H7 (cell line): Measurements from ENCODE around the gene PLEKHO2. TPM values are rescaled to one million over a fixed set of nuclear protein-coding genes. Genes with fewer than 3 reads are reported as not detected.
A peak's percentile ranks its signal among the peaks of the same experiment; 100 is the strongest.
"Not testable (repeated sequence)": the region's sequence is repeated elsewhere in the genome, so short reads cannot be mapped to it uniquely, and the experiment has no call there.

ENCODE experiments used
- DNase-seq: peaks from one replicate; pipeline ENCODE4 v3.0.0; 2012
- H3K27me3 ChIP-seq: 2 replicates; pipeline ENCODE4 v1.6.0; 2011; ENCODE audit warnings: mild to moderate bottlenecking, low read length; ENCODE audit not compliant: control insufficient read depth, insufficient read depth
- H3K36me3 ChIP-seq: replicated peaks from 2 replicates; pipeline ENCODE4 v1.5.1; 2011; ENCODE audit warnings: low read length; ENCODE audit not compliant: control insufficient read depth, insufficient read depth
- H3K4me3 ChIP-seq: 2 replicates; pipeline ENCODE4 v1.5.1; 2011; ENCODE audit warnings: low read depth, mild to moderate bottlenecking, control low read depth, low read length, moderate library complexity; ENCODE audit not compliant: insufficient read depth
- total RNA-seq: library from RNA; depleted of rRNA; stranded (reverse); fragments of >200 nt; shearing (Covaris generic); gene quantifications from 2 replicates; pipeline ENCODE4 v1.2.3, GENCODE V29; 2014; rRNA removed

The PLEKHO2 gene, protein sequence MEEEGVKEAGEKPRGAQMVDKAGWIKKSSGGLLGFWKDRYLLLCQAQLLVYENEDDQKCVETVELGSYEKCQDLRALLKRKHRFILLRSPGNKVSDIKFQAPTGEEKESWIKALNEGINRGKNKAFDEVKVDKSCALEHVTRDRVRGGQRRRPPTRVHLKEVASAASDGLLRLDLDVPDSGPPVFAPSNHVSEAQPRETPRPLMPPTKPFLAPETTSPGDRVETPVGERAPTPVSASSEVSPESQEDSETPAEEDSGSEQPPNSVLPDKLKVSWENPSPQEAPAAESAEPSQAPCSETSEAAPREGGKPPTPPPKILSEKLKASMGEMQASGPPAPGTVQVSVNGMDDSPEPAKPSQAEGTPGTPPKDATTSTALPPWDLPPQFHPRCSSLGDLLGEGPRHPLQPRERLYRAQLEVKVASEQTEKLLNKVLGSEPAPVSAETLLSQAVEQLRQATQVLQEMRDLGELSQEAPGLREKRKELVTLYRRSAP
- total RNA-seq: 14.5 and 17.0 TPM in 2 replicates

- peak; percentile 99 for DNase-seq
- Histone ChIP-seq H3K36me3 (peaks cover 1% of the 10 kb centered on the region; the same call in 1 of the 2 replicates), H3K4me3 (peak within 1 kb of the TSS; percentile 95), H3K27me3 (no peaks in the 10 kb centered on the region)
These were observed at the start of gene PLEKHO2 for GRCh38 chr15:64841344-64842095. PLEKHO2 (plus strand) TSS chr15:64841915; CDS start chr15:64842017, 102 bp downstream.

GRCh38 chr15:64792282-64792681 lies 49.4 kb upstream of the PLEKHO2 start:
- no peaks in the 10 kb centered on the region for H3K27me3 ChIP-seq
- no peak for DNase-seq
- no peak overlapping the region for H3K4me3 ChIP-seq
- no peaks in the 10 kb centered on the region for H3K36me3 ChIP-seq

DNA sequence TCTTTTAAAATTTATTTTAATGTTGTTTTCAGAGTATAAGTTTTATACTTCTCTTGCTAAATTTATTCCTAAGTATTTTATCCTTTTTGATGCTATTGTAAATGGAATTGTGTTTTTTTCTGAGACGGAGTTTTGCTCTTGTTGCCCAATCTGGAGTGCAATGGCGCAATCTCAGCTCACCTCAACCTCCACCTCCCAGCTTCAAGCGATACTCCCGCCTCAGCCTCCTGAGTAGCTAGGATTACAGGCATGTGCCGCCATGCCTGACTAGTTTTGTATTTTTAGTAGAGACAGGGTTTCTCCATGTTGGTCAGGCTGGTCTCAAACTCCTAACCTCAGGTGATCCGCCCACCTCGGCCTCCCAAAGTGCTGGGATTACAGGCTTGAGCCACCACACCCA lies 46.4 kb upstream of the PLEKHO2 start:
- H3K36me3 ChIP-seq, DNase-seq, H3K4me3 ChIP-seq, H3K27me3 ChIP-seq: not testable (repeated sequence)

- H3K36me3 ChIP-seq, H3K4me3 ChIP-seq, H3K27me3 ChIP-seq, DNase-seq: not testable (repeated sequence)
These were observed 45.8 kb upstream of the PLEKHO2 start for GRCh38 chr15:64795921-64796320.

GRCh38 chr15:64798905-64799304 lies 42.8 kb upstream of the PLEKHO2 start:
- DNase-seq: not testable (repeated sequence)

DNA sequence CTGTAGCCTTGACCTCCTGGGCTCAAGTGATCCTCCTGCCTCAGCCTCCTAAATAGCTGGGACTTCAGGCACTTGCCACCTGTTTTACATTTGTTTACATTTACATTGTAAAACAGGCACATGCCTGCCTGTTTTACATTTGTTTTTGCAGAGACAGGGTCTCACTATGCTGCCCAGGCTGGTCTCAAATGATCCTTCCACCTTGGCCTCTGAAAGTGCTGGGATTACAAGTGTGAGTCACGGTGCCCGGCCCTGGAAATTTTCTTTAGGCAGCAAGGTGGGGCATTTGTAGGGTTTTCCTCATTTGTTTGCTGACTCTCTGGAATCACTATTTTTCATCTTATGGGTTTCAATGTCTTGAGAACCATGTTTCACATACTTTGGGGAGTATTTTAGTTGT lies 41.2 kb upstream of the PLEKHO2 start:
- Histone ChIP-seq H3K4me3 (no peak overlapping the region), H3K36me3 (no peaks in the 10 kb centered on the region), H3K27me3 (no peaks in the 10 kb centered on the region)
- DNase-seq: no peak

More at GRCh38 chr15:64798905-64799304, 42.8 kb upstream of the PLEKHO2 start:
- H3K36me3 ChIP-seq, H3K4me3 ChIP-seq, H3K27me3 ChIP-seq: not testable (repeated sequence)

DNA sequence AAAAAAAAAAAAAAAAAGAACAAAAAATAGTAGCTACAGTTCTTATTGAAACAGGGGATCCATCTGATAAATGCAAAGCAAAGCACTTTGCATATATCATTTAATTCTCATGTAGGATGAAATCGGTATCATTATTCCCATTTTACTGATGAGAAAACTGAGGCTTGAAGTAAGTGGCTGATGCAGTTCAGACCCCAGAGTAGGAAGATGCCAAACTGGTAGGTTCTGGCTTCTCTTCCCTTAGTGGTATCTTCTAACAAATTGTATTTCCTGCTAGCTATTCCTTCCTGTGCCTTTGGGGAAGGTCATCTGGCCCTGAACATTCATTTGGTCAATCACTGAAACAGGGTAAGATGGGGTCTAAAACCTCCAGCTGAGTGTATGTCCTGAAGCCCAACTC lies 38.2 kb upstream of the PLEKHO2 start:
- H3K4me3 ChIP-seq: no peak overlapping the region

DNA sequence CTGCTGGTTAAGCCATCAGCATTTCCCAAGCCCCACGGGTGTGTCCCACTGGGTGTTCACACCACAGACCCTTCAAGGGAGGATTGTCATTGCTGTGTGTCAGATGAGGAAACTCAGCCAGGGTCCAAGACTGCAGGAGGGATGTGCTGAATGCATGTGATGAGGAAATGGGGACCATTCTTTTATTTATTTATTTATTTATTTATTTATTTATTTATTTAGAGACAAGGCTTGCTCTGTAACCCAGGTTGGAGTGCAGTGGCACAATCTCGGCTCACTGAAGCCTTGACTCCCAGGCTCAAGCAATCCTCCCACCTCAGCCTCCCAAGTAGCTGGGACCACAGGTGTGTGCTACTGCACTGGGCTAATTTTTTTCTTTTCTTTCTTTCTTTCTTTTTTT lies 37.1 kb upstream of the PLEKHO2 start:
- no peaks in the 10 kb centered on the region for H3K36me3 ChIP-seq
- DNase-seq: no peak
- no peaks in the 10 kb centered on the region for H3K27me3 ChIP-seq
- no peak overlapping the region for H3K4me3 ChIP-seq

More for the DNA sequence above, 38.2 kb upstream of the PLEKHO2 start:
- Histone ChIP-seq H3K27me3 (no peaks in the 10 kb centered on the region), H3K36me3 (no peaks in the 10 kb centered on the region)
- DNase-seq: no peak

DNA sequence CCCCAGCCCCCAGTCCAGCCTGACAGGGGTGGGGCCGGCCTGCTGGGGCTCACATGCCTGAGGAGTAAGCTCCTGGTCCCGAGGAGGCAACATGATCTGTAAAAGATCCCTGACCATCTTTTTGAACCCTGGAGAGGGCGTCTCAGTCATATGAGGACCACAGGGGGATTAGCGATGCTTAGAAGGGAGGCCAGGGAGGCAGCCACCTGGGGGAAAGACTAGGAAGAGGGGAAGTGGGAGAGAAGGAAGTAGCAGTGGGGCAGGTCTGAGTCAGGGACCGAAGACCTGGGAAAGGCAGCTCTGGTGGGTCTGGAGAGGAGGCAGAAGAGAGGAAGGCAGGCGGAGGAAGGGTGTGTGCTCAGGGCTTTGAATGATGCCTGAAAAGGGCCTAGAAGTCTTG lies 35.2 kb upstream of the PLEKHO2 start:
- H3K27me3 ChIP-seq: no peaks in the 10 kb centered on the region
- no peak overlapping the region for H3K4me3 ChIP-seq
- DNase-seq: peak; percentile 65
- no peaks in the 10 kb centered on the region for H3K36me3 ChIP-seq

DNA sequence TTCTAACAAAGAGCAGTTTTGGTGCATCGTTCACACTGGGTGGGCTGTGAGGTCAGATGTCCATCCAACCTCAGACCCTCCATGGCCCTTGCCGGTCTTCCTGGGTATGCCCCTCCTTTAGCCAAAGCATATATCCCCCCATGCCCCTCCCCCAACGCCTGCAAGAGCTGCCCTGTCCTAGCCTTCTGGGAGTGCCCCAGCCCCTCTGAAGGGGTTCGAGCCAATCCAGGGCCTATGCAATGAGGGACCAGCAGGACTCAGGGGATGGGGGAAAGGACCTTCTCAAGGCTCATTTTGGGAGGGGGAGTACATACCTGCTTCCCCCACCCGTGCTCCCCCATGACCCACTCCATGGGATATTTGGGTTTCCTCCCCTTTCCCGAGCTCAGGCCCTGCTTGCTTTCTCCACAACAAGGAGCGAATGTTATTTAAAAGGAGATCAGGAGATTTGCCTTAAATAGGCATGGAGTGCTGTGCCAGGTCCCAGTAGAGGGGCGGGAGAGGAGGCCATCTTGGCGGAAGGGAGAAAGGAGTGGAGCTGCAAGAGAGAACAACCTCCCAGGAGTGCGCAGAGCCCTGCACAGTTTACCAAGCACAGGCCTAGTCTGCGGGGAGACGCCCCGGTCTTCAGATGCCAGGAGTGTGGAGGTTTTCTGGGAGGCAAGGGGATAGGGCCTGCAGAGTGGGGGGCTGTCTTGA lies 34.5 kb upstream of the PLEKHO2 start:
- no peaks in the 10 kb centered on the region for H3K36me3 ChIP-seq

GRCh38 chr15:64807751-64808222 lies 33.9 kb upstream of the PLEKHO2 start:
- H3K36me3 ChIP-seq: no peaks in the 10 kb centered on the region
- DNase-seq: peak; percentile 92
- H3K4me3 ChIP-seq: peak overlapping the region; percentile 24; the same call in 1 of the 2 replicates
- no peaks in the 10 kb centered on the region for H3K27me3 ChIP-seq

More for the DNA sequence above, 34.5 kb upstream of the PLEKHO2 start:
- Histone ChIP-seq H3K4me3 (peak overlapping the region; percentile 24; the same call in 1 of the 2 replicates), H3K27me3 (no peaks in the 10 kb centered on the region)
- DNase-seq: peak; percentile 67

DNA sequence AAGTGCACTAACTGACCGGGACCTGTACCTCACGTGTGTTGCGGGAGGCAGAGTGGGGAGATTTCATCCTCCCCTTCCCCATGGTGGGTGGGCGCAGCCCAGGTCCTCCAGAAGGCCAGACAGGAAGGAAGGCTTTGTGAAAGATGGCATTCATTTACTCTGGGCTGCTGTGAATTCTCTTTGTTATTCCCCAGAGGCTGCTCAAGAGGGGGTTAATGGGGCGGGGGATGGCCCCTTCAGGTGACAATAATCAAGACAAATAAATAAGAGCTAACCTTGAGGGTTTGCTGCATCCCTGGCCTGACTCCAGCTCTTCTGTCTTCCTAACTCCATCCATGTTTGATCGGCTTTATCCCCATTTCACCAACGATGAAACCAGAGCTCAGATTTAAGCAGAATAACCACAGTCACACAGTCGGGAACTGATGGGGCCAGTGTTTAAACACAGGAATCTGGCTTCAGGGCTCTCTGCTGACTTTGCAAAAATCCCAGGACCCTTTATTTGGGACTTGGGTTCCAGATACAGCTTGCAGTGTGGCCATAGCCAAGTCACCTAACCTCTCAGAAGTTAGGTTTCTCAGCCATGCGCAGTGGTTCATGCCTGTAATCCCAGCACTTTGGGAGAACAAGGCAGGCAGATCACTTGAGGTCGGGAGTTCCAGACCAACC lies 32.8 kb upstream of the PLEKHO2 start:
- H3K27me3 ChIP-seq: no peaks in the 10 kb centered on the region
- DNase-seq: peak; percentile 77
- peak overlapping the region; percentile 18; the same call in 1 of the 2 replicates for H3K4me3 ChIP-seq
- no peaks in the 10 kb centered on the region for H3K36me3 ChIP-seq

GRCh38 chr15:64809649-64810496 lies 31.8 kb upstream of the PLEKHO2 start:
- Histone ChIP-seq H3K36me3 (no peaks in the 10 kb centered on the region), H3K27me3 (no peaks in the 10 kb centered on the region), H3K4me3 (peak overlapping the region; percentile 18; the same call in 1 of the 2 replicates)
- DNase-seq: peak; percentile 90
